Subcutaneous adipose tissue (tissue), 4 donors: ENCODE measurements around the gene PLAGL2. TPM values are rescaled to one million over a fixed set of nuclear protein-coding genes. Genes with fewer than 3 reads are reported as not detected.

Experiments
- total RNA-seq, 4 donors: library from RNA; depleted of rRNA; stranded (reverse); fragments of >200 nt; gene quantifications; one replicate each; pipeline ENCODE4 v1.1.0, GENCODE V29; 2016
- TF ChIP-seq, protein P1 (sequence below): fragments of 450-650 bp; IDR thresholded peaks from one replicate; pipeline ENCODE4 v1.5.1; 2016; ENCODE audit warnings: low read depth, mild to moderate bottlenecking, control low read depth, antibody characterized with exemption, moderate library complexity

PLAGL2 gene
- total RNA-seq, 4 donors from 2014 or later = 2.4 to 4.1 (median 3.2) TPM

DNA sequence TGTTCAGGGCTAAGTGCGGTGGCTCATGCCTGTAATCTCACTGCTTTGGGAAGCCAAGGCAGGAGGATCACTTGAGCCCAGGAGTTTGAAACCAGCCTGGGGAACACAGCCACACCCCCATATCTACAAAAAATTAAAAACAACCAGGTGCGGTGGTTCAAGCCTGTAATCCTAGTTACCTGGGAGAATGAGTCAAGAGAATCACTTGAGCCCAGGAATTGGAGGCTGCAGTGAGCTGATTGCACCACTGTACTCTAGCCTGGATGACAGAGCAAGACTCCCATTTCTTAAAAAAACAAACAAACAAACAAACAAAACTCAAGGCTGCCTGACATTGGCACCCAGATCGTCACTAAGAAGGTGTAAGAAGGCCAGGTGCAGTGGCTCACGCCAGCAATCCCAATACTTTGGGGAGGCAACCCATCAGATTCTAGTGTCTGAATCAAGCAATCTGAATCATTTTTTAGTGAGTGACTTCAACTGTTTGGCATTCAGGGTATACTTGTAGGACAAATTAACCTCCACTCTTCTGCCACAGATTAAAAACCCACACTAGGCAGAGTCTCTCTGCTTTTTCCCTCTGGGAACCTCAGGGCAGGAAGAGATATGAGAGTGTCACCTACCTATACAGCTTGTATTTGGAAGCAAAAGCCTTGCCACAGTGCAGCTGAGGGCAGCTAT is 6.1 kb downstream of the PLAGL2 start:
- TF ChIP-seq, protein P1, sequence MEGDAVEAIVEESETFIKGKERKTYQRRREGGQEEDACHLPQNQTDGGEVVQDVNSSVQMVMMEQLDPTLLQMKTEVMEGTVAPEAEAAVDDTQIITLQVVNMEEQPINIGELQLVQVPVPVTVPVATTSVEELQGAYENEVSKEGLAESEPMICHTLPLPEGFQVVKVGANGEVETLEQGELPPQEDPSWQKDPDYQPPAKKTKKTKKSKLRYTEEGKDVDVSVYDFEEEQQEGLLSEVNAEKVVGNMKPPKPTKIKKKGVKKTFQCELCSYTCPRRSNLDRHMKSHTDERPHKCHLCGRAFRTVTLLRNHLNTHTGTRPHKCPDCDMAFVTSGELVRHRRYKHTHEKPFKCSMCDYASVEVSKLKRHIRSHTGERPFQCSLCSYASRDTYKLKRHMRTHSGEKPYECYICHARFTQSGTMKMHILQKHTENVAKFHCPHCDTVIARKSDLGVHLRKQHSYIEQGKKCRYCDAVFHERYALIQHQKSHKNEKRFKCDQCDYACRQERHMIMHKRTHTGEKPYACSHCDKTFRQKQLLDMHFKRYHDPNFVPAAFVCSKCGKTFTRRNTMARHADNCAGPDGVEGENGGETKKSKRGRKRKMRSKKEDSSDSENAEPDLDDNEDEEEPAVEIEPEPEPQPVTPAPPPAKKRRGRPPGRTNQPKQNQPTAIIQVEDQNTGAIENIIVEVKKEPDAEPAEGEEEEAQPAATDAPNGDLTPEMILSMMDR = no peak

DNA sequence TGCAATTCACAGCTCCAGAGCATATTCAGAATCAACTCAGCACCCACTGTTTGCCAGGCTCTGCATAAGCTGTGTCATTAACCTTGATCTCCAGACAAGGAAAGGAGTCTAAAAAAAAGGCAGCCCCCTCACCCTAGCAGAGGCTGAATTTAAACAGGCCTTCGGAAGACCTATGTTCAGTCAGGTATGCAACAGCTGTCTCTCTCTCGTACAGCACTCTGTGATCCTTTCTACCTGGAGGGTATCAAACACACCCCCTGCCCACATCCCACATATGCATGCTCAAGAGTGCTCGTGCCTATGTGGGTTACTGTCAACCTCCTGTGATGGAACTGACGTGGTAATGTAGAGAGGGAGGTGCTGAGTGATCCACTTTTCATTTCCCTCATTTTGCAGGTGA is 8.5 kb downstream of the PLAGL2 start:
- TF ChIP-seq, protein P1 = no peak

DNA sequence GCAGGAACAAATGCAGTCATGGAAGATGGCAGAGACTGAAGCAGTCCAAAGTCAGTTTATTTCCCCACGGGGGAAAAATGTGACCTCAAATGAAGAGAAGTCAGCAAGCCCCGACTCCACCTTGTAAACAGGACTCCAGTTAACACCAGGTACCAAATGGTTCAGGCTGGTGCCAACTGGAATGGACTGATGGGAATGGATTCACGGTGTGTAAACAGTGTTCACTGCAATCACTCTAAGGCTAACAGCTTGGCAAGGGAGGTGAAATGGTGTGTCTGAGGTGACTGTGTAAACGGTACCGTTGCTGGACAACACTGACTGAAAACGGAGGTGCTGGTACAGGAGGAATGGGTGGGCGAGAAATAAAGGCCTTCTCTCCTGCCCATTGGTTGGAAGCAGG is 12.0 kb downstream of the PLAGL2 start:
- TF ChIP-seq, protein P1 = no peak

GRCh38 chr20:32193996-32194395 is 13.5 kb downstream of the PLAGL2 start:
- TF ChIP-seq, protein P1 = no peak

DNA sequence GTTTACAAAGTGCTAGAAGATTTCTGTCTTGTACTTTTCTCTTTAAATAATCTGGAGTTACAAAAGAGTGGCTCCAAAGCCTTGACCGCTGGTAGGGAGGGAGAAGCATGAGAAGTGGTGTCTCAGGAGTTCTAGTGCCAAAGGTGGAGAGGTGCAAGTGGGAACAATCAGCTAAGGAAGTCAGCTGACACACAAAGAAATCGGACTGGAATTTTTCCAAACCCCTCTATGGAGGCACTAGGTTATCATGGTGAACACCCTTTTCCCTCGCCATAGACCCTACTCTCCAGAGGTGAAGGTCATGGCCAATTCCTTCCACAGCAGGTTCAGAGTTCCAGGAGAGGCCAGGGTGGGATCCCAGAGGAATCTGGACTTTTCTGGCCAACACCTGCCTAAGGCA is 14.8 kb downstream of the PLAGL2 start:
- TF ChIP-seq, protein P1 = no peak

DNA sequence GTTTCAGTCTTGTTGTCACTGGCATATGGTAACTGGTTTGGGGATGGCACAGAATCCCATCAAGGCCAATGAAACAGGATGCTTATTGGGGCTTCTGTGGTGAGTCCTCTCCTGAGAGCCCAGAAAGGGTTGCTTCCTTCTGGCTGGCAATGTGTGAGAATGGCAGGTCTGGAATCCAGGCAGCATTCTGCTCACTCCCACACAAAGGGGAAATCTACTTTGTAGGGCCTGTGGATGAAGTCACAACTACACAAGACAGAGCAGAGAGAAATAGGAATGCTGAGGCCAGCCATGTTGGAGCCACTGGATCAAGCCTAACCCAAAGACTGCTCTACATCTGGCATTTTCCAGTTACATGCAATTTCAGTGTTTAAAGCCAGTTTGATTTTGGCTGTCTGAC is 15.7 kb downstream of the PLAGL2 start:
- TF ChIP-seq, protein P1 = no peak

GRCh38 chr20:32191422-32191821 is 16.1 kb downstream of the PLAGL2 start:
- TF ChIP-seq, protein P1 = no peak
